Thoracic aorta (tissue), 2 donors: Measurements from ENCODE around the gene PNMA6E. TPM values are rescaled to one million over a fixed set of nuclear protein-coding genes. Genes with fewer than 3 reads are reported as not detected.

Source experiments
- ATAC-seq: fragments of 150-250 bp; one replicate; pipeline ENCODE4 v1.8.0; 2017; ENCODE audit warnings: low read depth; ENCODE audit not compliant: insufficient number of reproducible peaks, low FRiP score
- DNase-seq: peaks from one replicate; pipeline ENCODE4 v3.0.0-alpha.2; 2020; ENCODE audit warnings: low spot score
- H3K27ac ChIP-seq, 2 donors: fragments of 200-600 bp; sonication (generic); 1 replicate in 1 of 2; 2 replicates in 1 of 2; pipeline ENCODE4 v1.5.1; 2016; ENCODE audit warnings: mild to moderate bottlenecking in 2 of 2, moderate library complexity in 2 of 2
- H3K27me3 ChIP-seq: fragments of 200-600 bp; sonication (generic); replicated peaks from 2 replicates; pipeline ENCODE4 v1.6.0; 2016; ENCODE audit warnings: mild to moderate bottlenecking; ENCODE audit not compliant: insufficient read depth
- H3K36me3 ChIP-seq: fragments of 200-600 bp; sonication (generic); one replicate; pipeline ENCODE4 v1.5.1; 2016
- H3K4me1 ChIP-seq, 2 donors: fragments of 200-600 bp; sonication (generic); 1 replicate in 1 of 2; 2 replicates in 1 of 2; pipeline versions ENCODE4 v1.5.1 to v1.6.0; 2016; ENCODE audit warnings: low read depth in 2 of 2, mild to moderate bottlenecking in 1 of 2; ENCODE audit not compliant: control insufficient read depth in 1 of 2
- H3K4me3 ChIP-seq: fragments of 200-600 bp; sonication (generic); 2 replicates; pipeline ENCODE4 v1.5.1; 2016; ENCODE audit warnings: mild to moderate bottlenecking
- H3K9me3 ChIP-seq: fragments of 200-600 bp; sonication (generic); 2 replicates; pipeline ENCODE4 v1.5.1; 2016
- CTCF ChIP-seq: fragments of 200-600 bp; sonication (generic); IDR thresholded peaks from one replicate; pipeline ENCODE4 v1.5.1; 2019; ENCODE audit warnings: antibody characterized with exemption
- total RNA-seq, 2 donors: library from RNA; depleted of rRNA; stranded (reverse); fragments of >200 nt; gene quantifications; one replicate each; pipeline versions ENCODE4 v1.1.0 to v1.2.3, GENCODE V29; 2016

PNMA6E gene
- total RNA-seq, 2 donors from 2014 or later, result not detected

- H3K36me3 ChIP-seq, result no peaks in the 10 kb centered on the region
- H3K9me3 ChIP-seq, result no peaks in the 10 kb centered on the region
- H3K27me3 ChIP-seq, result no peaks in the 10 kb centered on the region
- DNase-seq (no peak), ATAC-seq (no peak)
- no peak overlapping the region for H3K27ac ChIP-seq
- H3K4me1 ChIP-seq, result no peaks in the 10 kb centered on the region
- TF ChIP-seq CTCF, result no peak
- H3K4me3 ChIP-seq, result no peak overlapping the region
Observed at GRCh38 chrX:153414856-153415510, 13.8 kb upstream of the PNMA6E start.

GRCh38 chrX:153413731-153414130, 12.6 kb upstream of the PNMA6E start:
- no peak for DNase-seq
- H3K27me3 ChIP-seq, result no peaks in the 10 kb centered on the region

DNA sequence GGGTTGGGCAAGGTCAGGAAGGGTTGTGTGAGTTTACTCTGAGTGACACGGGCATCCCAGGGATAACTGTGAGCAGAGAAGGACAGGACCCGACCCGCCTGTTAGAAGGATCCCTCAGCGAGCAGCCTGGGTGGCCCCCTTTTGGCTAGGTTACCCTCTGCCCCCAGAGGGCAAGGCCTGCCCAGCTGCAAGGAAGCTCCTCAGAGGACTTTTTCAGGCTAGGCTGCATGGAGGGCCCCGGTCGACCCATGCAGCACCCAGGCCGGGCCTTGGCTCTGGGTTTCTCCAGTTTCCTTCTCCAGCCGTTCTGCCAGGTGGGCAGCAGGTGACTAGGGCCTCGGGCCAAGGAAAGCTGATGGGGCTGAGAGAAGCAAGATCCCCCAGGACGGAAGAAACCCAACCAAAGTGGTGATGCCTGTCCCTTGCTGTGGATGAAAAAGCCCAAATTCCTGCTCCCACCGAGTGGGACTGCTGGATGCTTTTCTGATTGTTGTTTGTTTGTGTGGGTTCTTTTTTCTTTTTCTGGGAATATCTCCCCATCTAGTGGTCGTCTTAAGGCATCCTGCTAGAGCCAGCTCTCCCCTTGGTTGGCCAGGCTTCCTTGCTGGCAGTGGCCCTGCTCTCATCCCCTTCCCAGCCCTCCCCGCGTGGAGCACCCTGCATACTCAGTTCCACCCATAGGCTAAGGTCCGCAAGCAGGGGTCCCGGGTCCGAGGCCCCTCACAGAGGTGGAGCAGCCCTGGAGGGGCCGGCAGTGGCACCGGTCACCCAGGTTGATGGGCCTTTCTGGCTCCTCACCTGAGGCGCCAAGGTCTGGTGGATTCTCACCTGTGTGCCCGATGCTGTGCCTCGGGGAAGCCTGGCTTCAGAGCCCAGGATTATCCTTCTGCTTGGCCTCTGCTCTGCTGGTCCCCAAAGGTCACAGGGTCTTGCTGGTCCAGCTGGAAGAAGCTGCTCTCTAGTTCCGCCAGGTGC, 11.9 kb upstream of the PNMA6E start:
- H3K4me1 ChIP-seq, result no peaks in the 10 kb centered on the region

More at GRCh38 chrX:153413731-153414130, 12.6 kb upstream of the PNMA6E start:
- no peak for TF ChIP-seq CTCF
- no peak for ATAC-seq
- Histone ChIP-seq H3K9me3 (no peaks in the 10 kb centered on the region), H3K36me3 (no peaks in the 10 kb centered on the region), H3K4me1 (no peaks in the 10 kb centered on the region), H3K4me3 (no peak overlapping the region), H3K27ac (no peak overlapping the region)

GRCh38 chrX:153411988-153412574, 10.9 kb upstream of the PNMA6E start:
- H3K9me3 ChIP-seq, result no peaks in the 10 kb centered on the region
- no peak for ATAC-seq
- DNase-seq, result no peak
- no peak overlapping the region for H3K27ac ChIP-seq
- H3K4me1 ChIP-seq, result no peaks in the 10 kb centered on the region
- TF ChIP-seq CTCF, result no peak
- H3K36me3 ChIP-seq, result no peaks in the 10 kb centered on the region
- no peaks in the 10 kb centered on the region for H3K27me3 ChIP-seq
- H3K4me3 ChIP-seq, result peak overlapping the region; percentile 72

More for the DNA sequence above, 11.9 kb upstream of the PNMA6E start:
- ATAC-seq (no peak), DNase-seq (no peak)
- no peak for TF ChIP-seq CTCF
- H3K9me3 ChIP-seq, result no peaks in the 10 kb centered on the region
- no peak overlapping the region for H3K27ac ChIP-seq
- H3K36me3 ChIP-seq, result no peaks in the 10 kb centered on the region
- H3K27me3 ChIP-seq, result no peaks in the 10 kb centered on the region
- no peak overlapping the region for H3K4me3 ChIP-seq
